ENCODE results near the gene SAMD4B. TPM values are rescaled to one million over a fixed set of nuclear protein-coding genes. Genes with fewer than 3 reads are reported as not detected.
"Not testable (repeated sequence)": the region's sequence is repeated elsewhere in the genome, so short reads cannot be mapped to it uniquely, and the experiment has no call there.

Gene SAMD4B
- total and polyA plus RNA-seq, 4 donors: 77.6 to 103 (median 86.8) TPM

- peaks cover 31 to 59% (median 45%) of the 10 kb centered on the region in 4 donors for H3K36me3 ChIP-seq (ENCODE audit: control insufficient read depth in 4 of 4, insufficient read depth in 4 of 4, low read length in 4 of 4)
- H3K9me3 ChIP-seq (ENCODE audit: control insufficient read depth in 4 of 4, insufficient read depth in 3 of 4, low read length in 3 of 4): no peaks in the 10 kb centered on the region
- 53 to 67% methylated on average over 2 of the region's 2 CpGs for WGBS, 2 donors
- no peaks in the 10 kb centered on the region for H3K27me3 ChIP-seq (ENCODE audit: control insufficient read depth in 3 of 3, insufficient read depth in 3 of 3, low read length in 2 of 3)
- peaks cover 12 to 18% (median 13%) of the 10 kb centered on the region in 5 donors for H3K4me1 ChIP-seq (ENCODE audit: control insufficient read depth in 5 of 5, insufficient read depth in 5 of 5, low read length in 5 of 5)
- peak in 2 of 3 donors; percentile 29 to 54 for DNase-seq
- TF ChIP-seq CTCF (IDR thresholded peaks at IDR 0.05; ENCODE audit: control extremely low read depth, extremely low read depth): no peak
- no peak overlapping the region for H3K4me3 ChIP-seq
- peak overlapping the region; percentile 82 to 89 for H3K27ac ChIP-seq (ENCODE audit: low read depth in 1 of 2, low read length in 1 of 2)
- H3K9ac ChIP-seq (ENCODE audit: insufficient read depth in 1 of 2, low read length in 2 of 2): peak overlapping the region; percentile 38 to 41
- no peak for ATAC-seq (ENCODE audit: insufficient read depth, low FRiP score)
Measured at GRCh38 chr19:39372941-39373340, 30.7 kb downstream of the SAMD4B start.

- H3K27me3 ChIP-seq (ENCODE audit: control insufficient read depth in 3 of 3, insufficient read depth in 3 of 3, low read length in 2 of 3): no peaks in the 10 kb centered on the region
- H3K27ac ChIP-seq (ENCODE audit: low read depth in 1 of 2, low read length in 1 of 2): no peak overlapping the region
- ATAC-seq (ENCODE audit: insufficient read depth, low FRiP score) (no peak), DNase-seq (no peak)
- no peaks in the 10 kb centered on the region for H3K9me3 ChIP-seq (ENCODE audit: control insufficient read depth in 4 of 4, insufficient read depth in 3 of 4, low read length in 3 of 4)
- peaks cover 25 to 65% (median 63%) of the 10 kb centered on the region in 4 donors for H3K36me3 ChIP-seq (ENCODE audit: control insufficient read depth in 4 of 4, insufficient read depth in 4 of 4, low read length in 4 of 4)
- no peak for TF ChIP-seq CTCF (IDR thresholded peaks at IDR 0.05; ENCODE audit: control extremely low read depth, extremely low read depth)
- no peak overlapping the region for H3K9ac ChIP-seq (ENCODE audit: insufficient read depth in 1 of 2, low read length in 2 of 2)
- no peak overlapping the region for H3K4me3 ChIP-seq
- H3K4me1 ChIP-seq (ENCODE audit: control insufficient read depth in 5 of 5, insufficient read depth in 5 of 5, low read length in 5 of 5): peaks cover 12 to 18% (median 13%) of the 10 kb centered on the region in 5 donors
Measured at GRCh38 chr19:39375929-39376328, 33.7 kb downstream of the SAMD4B start.

DNA sequence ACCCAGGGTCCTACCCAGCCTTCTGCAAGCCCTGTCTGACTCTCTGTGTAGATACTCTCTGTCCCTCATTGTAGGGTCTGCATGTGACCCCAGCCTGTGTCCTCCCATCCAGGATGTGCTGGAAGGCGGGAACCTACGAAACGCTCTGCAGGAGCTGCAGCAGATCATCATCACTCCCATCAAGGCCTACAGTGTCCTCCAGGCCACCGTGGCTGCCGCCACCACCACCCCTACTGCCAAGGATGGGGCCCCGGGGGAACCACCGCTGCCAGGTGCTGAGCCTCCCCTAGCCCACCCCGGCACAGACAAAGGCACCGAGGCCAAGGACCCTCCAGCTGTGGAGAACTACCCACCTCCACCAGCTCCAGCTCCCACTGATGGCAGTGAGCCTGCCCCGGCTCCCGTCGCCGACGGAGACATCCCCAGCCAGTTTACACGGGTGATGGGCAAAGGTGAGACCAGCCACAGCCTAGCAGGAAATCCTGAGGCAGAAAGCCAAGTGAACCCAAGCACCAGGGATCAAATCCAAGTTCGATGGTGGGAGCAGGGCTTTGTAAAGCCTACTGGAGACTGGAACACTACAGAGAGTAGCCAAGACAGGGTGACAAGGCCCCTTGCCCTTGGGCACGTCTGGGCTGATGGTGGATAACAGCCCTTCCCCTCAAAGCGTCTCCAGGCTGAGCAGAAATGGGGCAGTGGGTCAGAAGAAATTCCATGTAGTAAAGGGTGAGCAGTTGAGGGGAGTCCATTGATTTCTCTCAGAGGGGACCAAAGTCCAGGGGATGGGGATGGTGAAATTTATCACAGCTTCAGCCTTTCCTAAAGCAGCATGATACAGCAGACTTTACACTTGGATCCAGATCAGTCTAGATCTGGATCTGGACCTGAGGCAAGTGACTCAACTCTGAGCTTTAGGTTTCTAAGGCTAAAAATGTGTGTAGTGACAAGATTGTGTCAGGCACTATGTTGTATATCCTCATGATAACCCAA, 35.4 kb downstream of the SAMD4B start:
- H3K9me3 ChIP-seq (ENCODE audit: control insufficient read depth in 4 of 4, insufficient read depth in 3 of 4, low read length in 3 of 4): no peaks in the 10 kb centered on the region
- no peak overlapping the region for H3K4me3 ChIP-seq
- H3K36me3 ChIP-seq (ENCODE audit: control insufficient read depth in 4 of 4, insufficient read depth in 4 of 4, low read length in 4 of 4): peaks cover 31 to 78% (median 72%) of the 10 kb centered on the region in 4 donors
- no peak overlapping the region for H3K27ac ChIP-seq (ENCODE audit: low read depth in 1 of 2, low read length in 1 of 2)
- peaks cover 7 to 9% (median 8%) of the 10 kb centered on the region in 5 donors for H3K4me1 ChIP-seq (ENCODE audit: control insufficient read depth in 5 of 5, insufficient read depth in 5 of 5, low read length in 5 of 5)
- ATAC-seq (ENCODE audit: insufficient read depth, low FRiP score) (no peak), DNase-seq (no peak)
- no peaks in the 10 kb centered on the region for H3K27me3 ChIP-seq (ENCODE audit: control insufficient read depth in 3 of 3, insufficient read depth in 3 of 3, low read length in 2 of 3)
- TF ChIP-seq CTCF (IDR thresholded peaks at IDR 0.05; ENCODE audit: control extremely low read depth, extremely low read depth): no peak
- WGBS, 2 donors: 86 to 90% methylated on average over 18 of the region's 18 CpGs
- H3K9ac ChIP-seq (ENCODE audit: insufficient read depth in 1 of 2, low read length in 2 of 2): no peak overlapping the region

DNA sequence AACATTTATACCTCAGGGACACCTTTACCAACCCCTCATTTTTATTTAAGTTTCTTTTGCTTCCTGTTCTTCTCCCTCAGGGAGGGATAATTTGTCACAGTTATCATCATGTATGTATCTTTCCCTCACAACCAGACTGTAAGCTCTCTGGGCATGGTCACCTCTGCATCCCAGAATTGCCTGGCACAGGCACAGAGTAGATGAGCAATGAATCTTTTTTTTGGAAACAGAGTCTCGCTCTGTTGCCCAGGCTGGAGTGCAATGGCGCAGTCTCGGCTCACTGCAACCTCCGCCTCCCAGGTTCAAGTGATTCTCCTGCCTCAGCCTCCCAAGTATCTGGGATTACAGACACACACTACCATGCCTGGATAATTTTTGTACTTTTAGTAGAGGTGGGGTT, 37.1 kb downstream of the SAMD4B start:
- not testable (repeated sequence) for H3K4me3 ChIP-seq; H3K4me1 ChIP-seq (ENCODE audit: control insufficient read depth in 5 of 5, insufficient read depth in 5 of 5, low read length in 5 of 5); ATAC-seq (ENCODE audit: insufficient read depth, low FRiP score); H3K9ac ChIP-seq (ENCODE audit: insufficient read depth in 1 of 2, low read length in 2 of 2); H3K9me3 ChIP-seq (ENCODE audit: control insufficient read depth in 4 of 4, insufficient read depth in 3 of 4, low read length in 3 of 4); DNase-seq; H3K27ac ChIP-seq (ENCODE audit: low read depth in 1 of 2, low read length in 1 of 2); H3K27me3 ChIP-seq (ENCODE audit: control insufficient read depth in 3 of 3, insufficient read depth in 3 of 3, low read length in 2 of 3)
- peaks cover 37 to 82% (median 71%) of the 10 kb centered on the region in 4 donors for H3K36me3 ChIP-seq (ENCODE audit: control insufficient read depth in 4 of 4, insufficient read depth in 4 of 4, low read length in 4 of 4)
- WGBS, 2 donors: 92 to 94% methylated on average over 4 of the region's 4 CpGs
